ENCODE data around the gene USP6NL.

Gene USP6NL

GRCh38 chr10:11407939-11408338 lies 203.5 kb downstream of the USP6NL start:
- DNase-seq = peak; percentile 58

- no peak for DNase-seq
Measured at GRCh38 chr10:11406746-11407145, 204.7 kb downstream of the USP6NL start.

- no peak for DNase-seq
Measured at GRCh38 chr10:11404901-11405300, 206.5 kb downstream of the USP6NL start.
